CMK (cell line): ENCODE results near the gene EEF2.
A peak's percentile ranks its signal among the peaks of the same experiment; 100 is the strongest.

Experiments
- DNase-seq: peaks from one replicate; pipeline ENCODE4 v3.0.0-alpha.2; 2010; ENCODE audit warnings: low read depth

EEF2 gene

GRCh38 chr19:3984584-3984907 is 717 bp downstream of the EEF2 start:
- peak; percentile 41 for DNase-seq

DNA sequence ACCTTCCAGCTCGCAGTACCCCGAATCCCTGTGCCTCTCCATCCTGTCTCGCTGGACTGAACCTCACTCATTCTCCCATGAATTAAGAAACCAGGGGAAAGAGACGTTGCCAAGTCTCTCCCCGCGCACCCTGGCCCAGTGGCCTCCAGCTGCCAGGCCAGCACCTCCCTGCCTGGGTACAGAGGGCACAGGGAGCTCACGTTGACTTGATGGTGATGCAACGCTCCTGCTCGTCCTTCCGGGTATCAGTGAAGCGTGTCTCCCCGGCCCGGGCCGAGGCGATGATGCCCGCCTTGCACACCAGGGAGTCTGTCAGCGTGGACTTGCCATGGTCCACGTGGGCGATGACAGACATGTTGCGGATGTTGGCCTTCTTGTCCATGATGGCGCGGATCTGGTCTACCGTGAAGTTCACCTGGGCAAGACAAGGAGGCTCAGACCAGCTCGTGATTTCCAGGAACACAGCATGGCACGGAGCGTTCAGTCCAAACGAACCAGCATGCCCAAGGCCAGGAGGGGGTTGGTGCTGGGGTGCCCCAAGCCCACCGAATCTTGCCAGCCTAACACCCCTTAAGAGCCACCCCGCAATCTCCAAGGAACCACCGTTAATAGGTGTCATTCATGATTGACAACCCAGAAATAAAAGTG is 1.2 kb downstream of the EEF2 start:
- DNase-seq: no peak

DNA sequence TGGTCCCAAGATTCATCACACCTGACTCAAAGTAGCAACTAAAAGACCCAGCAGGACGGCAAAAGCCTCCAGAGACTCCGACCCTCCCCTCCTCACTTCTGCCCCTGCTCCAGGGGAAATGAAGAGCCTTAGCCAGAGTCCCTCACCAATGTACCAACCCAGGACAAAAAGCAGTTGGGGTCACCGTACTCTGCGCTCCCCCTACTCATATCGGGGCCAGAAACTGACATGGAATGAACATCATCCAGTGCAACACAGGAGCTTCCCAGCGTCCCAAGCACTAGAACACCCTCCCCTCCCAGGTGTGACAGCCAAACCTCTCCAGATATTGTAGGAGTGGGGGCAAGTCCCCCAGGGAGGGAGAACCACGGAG is 1.7 kb downstream of the EEF2 start:
- no peak for DNase-seq

- no peak for DNase-seq
Observed at GRCh38 chr19:3982701-3983541, 2.3 kb downstream of the EEF2 start.

DNA sequence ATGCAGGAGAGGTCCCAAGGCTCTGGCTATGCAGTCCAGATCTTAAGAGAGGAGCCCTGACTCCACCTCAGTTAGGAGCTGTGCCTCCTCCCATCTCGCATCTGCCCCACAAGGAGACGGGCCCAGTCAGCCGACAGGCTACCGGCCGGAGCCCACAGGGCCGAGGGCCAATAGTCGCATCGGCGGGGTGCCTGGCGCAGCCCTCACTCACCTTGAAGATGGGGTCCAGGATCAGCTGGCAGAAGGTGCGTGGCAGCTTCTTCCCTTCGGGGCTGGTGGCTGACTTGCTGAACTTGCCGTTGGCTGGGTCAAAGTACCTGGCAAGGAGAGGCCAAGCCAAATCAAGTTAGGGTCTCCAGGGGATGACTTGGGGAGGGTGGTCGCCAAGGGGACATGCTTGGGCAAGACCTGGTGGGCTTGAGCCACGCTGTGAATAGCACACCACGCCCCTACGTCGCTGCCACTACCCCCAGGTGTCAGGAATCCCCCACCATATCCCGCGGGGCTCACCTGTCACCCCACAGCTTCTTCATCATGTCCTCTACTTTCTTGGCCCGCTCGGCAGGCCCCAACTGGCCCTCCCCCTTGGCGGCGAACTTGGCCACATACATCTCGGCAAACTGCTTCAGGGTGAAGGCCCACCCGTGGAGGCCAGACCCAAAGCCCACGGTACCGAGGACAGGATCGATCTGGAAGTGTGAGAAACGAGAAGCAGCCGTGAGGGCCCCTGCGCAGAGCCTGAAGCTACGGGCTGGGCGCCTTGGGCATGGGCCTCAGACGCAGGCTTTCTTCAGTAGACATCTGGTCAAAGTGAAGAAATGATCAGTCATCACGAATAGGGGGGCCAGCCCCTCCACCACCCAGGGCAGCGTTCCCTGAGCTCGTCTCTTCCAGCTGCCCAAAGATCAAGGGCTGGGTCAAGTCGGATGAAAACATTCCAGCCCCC is 3.3 kb downstream of the EEF2 start:
- no peak for DNase-seq

DNA sequence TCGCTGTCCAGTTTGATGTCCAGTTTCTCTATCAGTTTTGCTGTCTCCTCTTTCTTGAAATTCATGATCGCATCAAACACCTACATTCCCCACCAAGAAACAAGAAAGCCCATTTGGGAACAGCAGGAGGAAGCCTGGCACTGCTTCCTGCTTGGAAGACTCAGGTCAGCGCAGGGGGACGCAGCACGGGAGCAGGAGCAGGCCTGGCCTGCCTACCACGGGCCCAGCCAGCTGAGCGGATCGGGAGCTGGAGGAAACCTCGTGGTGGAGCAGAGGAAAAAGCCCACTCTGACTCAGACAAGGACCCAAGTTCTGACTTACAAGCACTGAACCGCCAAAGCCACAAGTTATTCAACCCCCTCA is 3.9 kb downstream of the EEF2 start:
- DNase-seq: no peak

DNA sequence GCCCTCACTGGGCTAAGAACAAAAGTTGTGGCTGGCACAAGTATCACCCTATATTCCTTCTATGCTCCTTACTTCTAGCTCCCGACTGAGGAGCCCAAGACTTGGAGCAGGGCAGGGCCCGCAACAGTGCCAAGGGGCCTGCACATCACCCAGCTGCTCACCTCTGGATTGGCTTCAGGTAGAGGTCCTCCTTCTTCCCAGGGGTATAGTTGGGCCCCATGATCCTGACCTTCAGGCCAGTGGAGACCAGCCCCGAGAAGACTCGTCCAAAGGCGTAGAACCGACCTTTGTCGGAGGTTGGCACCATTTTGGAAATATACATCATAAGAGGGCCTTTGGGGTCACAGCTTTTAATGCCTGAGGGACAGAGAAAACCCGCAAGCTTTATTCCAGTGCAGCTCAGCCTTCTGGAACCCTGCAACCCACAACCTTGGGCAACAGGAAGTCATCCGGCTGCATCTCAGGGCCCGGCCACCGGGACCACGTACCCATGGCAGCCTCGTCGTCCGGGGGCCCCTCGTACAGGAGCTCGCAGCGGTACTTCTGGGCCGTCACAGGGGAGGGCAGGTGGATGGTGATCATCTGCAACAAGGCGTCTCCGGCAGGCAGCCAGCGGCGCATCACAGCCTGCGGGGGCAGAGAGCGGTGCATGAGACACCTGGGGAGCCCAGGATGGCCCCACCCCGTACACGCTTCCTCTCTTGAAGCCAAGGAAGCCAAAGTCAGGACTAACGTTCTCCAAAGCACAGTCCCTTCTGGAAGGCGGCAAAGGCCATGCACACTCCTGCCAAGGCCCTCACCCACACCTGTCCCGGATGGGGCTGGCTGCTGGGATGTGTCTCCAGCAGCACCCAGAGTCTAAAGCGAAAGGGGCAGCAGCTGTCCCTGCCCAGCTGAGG is 4.7 kb downstream of the EEF2 start:
- no peak for DNase-seq

- DNase-seq: no peak
Observed at GRCh38 chr19:3979674-3980352, 5.5 kb downstream of the EEF2 start.

DNA sequence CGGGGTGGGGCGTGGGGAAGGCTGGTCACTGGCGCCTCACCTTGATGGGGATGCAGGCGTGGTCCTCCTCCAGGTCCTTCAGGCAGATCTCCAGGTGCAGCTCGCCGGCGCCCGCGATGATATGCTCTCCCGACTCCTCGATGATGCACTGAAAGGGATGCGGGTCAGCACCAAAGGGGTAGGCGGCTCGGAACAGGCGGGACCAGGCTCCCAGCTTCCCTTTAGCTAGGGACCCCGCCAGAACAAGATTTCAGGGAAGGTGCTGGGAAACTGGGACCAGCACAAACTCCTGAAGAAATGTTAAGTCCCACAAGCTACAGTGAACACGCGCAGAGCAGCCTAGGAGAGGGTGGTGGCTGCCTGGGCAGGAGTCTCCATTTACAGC is 6.0 kb downstream of the EEF2 start:
- no peak for DNase-seq

DNA sequence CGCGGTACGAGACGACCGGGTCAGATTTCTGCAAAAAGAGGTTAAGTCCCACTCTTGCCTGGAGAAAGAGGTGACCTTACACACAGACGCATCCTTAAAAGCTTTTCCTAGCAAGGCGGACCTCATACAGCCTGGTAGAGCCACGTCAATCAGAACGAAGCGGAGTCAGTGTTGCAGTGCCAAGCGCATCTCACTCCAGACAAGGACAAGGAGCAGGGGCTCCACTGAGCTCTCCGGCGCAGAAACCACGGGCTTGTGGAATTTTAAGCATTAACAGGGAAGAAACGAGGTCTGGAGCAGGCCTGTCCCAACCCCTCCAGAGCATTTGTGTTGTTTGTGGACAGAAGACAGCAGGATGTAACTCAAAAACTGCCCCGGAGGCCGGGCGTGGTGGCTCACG is 7.1 kb downstream of the EEF2 start:
- no peak for DNase-seq

DNA sequence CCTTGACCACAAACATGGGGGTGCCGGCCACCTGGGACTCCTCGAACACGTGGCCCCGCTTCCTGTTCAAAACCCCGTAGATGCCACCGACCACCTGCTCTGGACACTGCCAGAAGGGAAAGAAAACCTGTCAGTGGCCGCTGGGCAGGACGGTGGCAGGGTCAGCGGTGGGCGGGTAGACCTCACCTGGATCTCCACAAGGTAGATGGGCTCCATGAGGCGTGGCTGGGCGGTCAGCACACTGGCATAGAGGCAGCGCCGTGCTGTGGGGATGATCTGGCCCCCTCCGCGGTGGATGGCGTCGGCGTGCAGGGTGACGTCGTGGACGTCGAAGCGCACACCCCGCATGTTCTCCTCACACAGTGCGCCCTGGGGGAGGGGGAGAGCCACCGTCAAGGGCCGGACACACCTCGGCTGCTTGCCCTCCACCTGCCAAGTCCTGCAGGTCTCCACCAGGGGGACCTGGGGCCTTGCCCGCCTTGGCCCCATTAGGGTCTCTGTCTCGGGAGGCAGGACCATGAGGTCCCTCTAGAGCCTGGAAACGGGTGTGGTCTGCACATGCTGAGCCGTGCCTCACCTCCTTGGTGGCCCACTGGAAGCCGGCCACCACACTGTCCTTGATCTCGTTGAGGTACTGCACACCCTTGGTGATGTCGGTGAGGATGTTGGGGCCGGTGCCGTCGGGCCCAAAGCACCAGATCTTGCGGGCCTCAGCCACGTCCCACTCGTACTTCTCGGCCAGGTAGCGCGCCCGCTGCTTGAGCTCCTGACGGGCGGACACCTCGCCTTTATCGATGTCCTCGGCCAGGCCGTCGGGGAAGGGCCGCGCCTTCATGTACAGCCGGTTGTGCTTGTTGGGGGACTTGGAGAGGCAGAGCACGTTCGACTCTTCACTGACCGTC is 7.8 kb downstream of the EEF2 start:
- peak; percentile 52 for DNase-seq

DNA sequence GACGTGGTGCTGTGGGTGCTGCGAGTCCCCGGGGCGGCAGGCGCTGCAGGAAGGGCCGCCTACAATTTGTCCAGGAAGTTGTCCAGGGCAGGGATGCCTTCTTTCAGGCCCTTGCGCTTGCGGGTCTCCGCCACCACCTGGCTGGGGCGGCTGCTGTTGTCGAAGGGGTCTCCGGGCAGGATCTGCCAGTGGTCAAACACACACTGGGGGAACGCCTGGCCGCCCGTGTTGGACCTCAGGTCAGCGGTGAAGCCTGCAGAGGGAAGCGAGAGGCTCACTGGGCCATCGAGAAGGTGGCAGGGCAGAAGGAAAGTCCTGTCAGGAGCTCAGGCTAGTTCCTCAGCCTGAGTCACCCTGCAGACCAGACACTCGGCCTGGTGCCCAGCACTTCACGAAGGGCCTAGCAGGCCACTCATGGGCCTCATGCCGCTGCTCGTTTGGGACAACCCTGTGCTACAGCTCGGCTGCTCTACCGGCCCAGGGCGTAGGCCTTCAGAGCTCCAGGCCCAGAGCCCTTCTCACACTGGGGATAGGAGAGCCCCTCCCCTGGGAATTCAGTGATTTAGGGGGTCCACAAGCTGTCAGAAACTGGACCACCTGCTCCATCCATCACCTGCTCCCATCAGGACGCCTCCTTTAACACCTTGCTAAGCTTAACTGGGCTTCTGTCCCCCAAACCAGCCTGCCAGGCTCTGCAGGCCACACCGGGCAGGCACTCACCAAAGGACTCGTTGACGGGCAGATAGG is 8.6 kb downstream of the EEF2 start:
- DNase-seq: peak; percentile 51

- no peak for DNase-seq
Observed at GRCh38 chr19:3975637-3976087, 9.6 kb downstream of the EEF2 start.

- DNase-seq: no peak
Observed at GRCh38 chr19:3975144-3975543, 10.1 kb downstream of the EEF2 start.

- peak; percentile 90 for DNase-seq
Observed at GRCh38 chr19:3970808-3971598, 14.3 kb downstream of the EEF2 start, which contains the start of gene DAPK3. Gene DAPK3, minus strand, starts transcription at chr19:3971099. Its CDS starts 1,364 bp downstream, at chr19:3969735.

DNA sequence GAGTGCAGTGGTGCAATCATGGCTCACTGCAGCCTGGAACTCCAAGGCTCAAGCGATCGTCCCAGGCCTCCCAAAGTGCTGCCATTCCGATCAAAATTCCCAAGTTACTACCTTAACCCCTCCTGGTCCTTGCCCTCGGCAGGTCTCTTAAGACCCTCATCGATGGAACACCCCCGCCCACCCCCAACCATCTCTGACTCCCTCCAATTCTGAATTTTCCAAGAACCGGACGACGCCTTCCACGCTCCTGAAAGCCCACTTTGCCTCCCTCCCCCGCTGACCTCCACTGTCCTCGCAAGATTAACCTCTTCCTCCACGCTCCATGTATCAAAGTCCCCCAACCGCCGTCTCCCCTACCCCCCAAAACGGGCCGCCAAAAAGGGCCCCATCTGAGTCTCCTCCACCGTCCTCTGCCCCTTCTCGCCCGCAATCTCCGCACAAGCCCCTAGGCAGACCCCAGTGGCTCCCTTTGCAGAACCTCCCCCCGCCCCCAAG is 14.9 kb downstream of the EEF2 start:
- DNase-seq: no peak

DNA sequence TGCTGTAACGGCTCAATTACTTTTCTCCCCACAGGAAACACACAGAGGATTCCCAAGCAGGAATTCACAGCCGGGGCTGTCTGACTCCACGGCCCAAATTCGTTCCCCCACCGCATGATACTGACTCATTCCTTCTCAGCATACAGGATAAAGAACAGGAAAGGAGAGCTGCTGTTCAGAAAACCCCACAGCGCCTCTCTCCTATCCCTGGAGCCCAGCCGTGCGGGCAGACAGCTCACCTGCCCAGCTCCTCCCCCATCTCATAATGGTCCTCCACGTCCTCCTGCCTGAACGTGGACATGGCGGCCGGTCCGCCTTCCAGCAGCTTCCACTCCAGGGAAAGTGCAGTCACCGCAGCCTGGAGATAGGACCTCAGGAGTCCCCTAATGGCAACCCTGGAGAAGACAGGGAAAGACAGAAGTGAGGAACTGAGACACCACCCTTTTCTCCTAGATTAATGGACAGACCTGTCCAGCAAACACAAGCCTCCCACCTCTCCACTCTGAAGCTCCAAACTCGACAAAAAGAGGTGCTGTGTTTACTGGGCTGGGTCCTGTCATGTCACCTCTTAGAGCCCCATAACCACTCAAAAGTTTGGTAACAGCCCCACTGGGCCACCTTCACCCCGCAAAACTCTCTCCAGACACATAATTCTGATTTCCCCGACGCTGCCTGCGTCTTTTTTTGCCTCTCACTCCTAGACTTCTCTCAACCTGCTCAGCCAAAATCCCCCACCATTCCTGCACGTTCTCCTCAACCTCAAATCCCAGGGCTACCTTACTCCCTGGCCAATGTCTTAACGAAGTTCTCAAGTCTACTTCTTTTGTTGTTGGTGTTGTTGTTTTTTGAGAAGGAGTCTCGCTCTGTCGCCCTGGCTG is 15.6 kb downstream of the EEF2 start:
- no peak for DNase-seq
